HepG2 (cell line): ENCODE measurements around the gene HYAL1. TPM values are rescaled to one million over a fixed set of nuclear protein-coding genes. Genes with fewer than 3 reads are reported as not detected.
A peak's percentile ranks its signal among the peaks of the same experiment; 100 is the strongest.

Experiments used
- ELF3 ChIP-seq: IDR thresholded peaks from 2 replicates; pipeline ENCODE4 v1.6.1; 2016; ENCODE audit warnings: missing genetic modification reagents, missing compliant biosample characterization
- ELF4 ChIP-seq: sonication (generic); formaldehyde crosslinking; IDR thresholded peaks from 2 replicates; pipeline ENCODE4 v1.5.0; 2020; ENCODE audit warnings: missing genetic modification reagents, mild to moderate bottlenecking, moderate library complexity, borderline replicate concordance
- ELK4 ChIP-seq: sonication (generic); formaldehyde crosslinking; IDR thresholded peaks from 2 replicates; pipeline ENCODE4 v1.9.0; 2021; ENCODE audit warnings: missing genetic modification reagents, borderline replicate concordance
- HHEX ChIP-seq: IDR thresholded peaks from 2 replicates; pipeline ENCODE4 v1.6.1; 2016; ENCODE audit warnings: control low read depth
- MXD4 ChIP-seq: IDR thresholded peaks from 2 replicates; pipeline ENCODE4 v1.6.1; 2016; ENCODE audit warnings: mild to moderate bottlenecking, missing biosample characterization, missing genetic modification reagents
- NFATC3 ChIP-seq: sonication (generic); formaldehyde crosslinking; IDR thresholded peaks from 2 replicates; pipeline ENCODE4 v1.5.1; 2020; ENCODE audit warnings: mild to moderate bottlenecking, missing genetic modification reagents
- RXRB ChIP-seq: IDR thresholded peaks from 2 replicates; pipeline ENCODE4 v1.6.1; 2016; ENCODE audit warnings: borderline replicate concordance, missing genetic modification reagents, missing compliant biosample characterization
- SAP130 ChIP-seq: IDR thresholded peaks from 2 replicates; pipeline ENCODE4 v1.6.1; 2016; ENCODE audit warnings: low read depth
- SMAD9 ChIP-seq: sonication (generic); formaldehyde crosslinking; IDR thresholded peaks from 2 replicates; pipeline ENCODE4 v1.5.1; 2020; ENCODE audit warnings: mild to moderate bottlenecking, missing genetic modification reagents
- ZBTB7B ChIP-seq: sonication (generic); formaldehyde crosslinking; IDR thresholded peaks from 2 replicates; pipeline ENCODE4 v1.4.0; 2020; ENCODE audit warnings: missing genetic modification reagents
- ZFP91 ChIP-seq: sonication (generic); formaldehyde crosslinking; IDR thresholded peaks from 2 replicates; pipeline ENCODE4 v1.9.0; 2022; ENCODE audit warnings: missing genetic modification reagents, mild to moderate bottlenecking, borderline replicate concordance
- ZNF20 ChIP-seq: sonication (generic); formaldehyde crosslinking; IDR thresholded peaks from 2 replicates; pipeline ENCODE4 v1.4.0; 2020; ENCODE audit warnings: mild to moderate bottlenecking, moderate library complexity, missing genetic modification reagents
- ZNF281 ChIP-seq: sonication (generic); formaldehyde crosslinking; IDR thresholded peaks from 2 replicates; pipeline ENCODE4 v1.4.0; 2020; ENCODE audit warnings: missing genetic modification reagents, borderline replicate concordance
- ZNF567 ChIP-seq: sonication (generic); formaldehyde crosslinking; IDR thresholded peaks from 2 replicates; pipeline ENCODE4 v1.8.1; 2023; ENCODE audit warnings: mild to moderate bottlenecking, missing genetic modification reagents, borderline replicate concordance
- ZNF766 ChIP-seq: sonication (generic); formaldehyde crosslinking; IDR thresholded peaks from 2 replicates; pipeline ENCODE4 v1.5.0; 2020; ENCODE audit warnings: missing genetic modification reagents, borderline replicate concordance
- ZNF784 ChIP-seq: sonication (generic); formaldehyde crosslinking; IDR thresholded peaks from 2 replicates; pipeline ENCODE4 v1.5.1; 2020; ENCODE audit warnings: missing genetic modification reagents, mild to moderate bottlenecking, borderline replicate concordance
- ZNF790 ChIP-seq: sonication (generic); formaldehyde crosslinking; IDR thresholded peaks from 2 replicates; pipeline ENCODE4 v1.8.0; 2022; ENCODE audit warnings: missing genetic modification reagents, mild to moderate bottlenecking, borderline replicate concordance
- polyA plus RNA-seq, 8 experiments: library from polyadenylated mRNA; depleted of rRNA in 3 of 8; stranded (reverse) in 7 of 8; unstranded in 1 of 8; fragments of >200 nt; fragmentation: Illumina TruSeq in 4 of 8; extraction: Trizol in 4 of 8; gene quantifications; 2 replicates each; pipeline versions ENCODE4 v1.2.1 to v1.2.3, GENCODE V29; 2011 to 2016; ENCODE audit warnings: low read depth in 4 of 8, missing spikeins in 1 of 8, mixed read lengths in 1 of 8; ENCODE audit not compliant: insufficient read depth in 1 of 8
- total RNA-seq, 5 experiments: library from RNA; depleted of rRNA; stranded (reverse); fragments of >200 nt; fragmentation: Illumina TruSeq; extraction: Trizol; gene quantifications; 2 replicates each; pipeline ENCODE4 v1.2.3, GENCODE V29; 2016; ENCODE audit warnings: low read depth in 1 of 5
- TF ChIP-seq, protein P1 (sequence below): sonication (generic); formaldehyde crosslinking; IDR thresholded peaks from 2 replicates; pipeline ENCODE4 v1.4.0; 2020; ENCODE audit warnings: missing genetic modification reagents, borderline replicate concordance

The HYAL1 gene
- total and polyA plus RNA-seq, 2 of the 13 experiments (the other 11 are each of a cell fraction or from before 2014, with no cell fraction given) = 76.5 to 193 TPM

- TF ChIP-seq ZNF281 (CRISPR knock-in tag) = no peak
- TF ChIP-seq ELF3 = peak; percentile 8; the same call in 1 of the 2 replicates
- peak; percentile 56; the same call in 1 of the 2 replicates for TF ChIP-seq RXRB (CRISPR knock-in tag)
- TF ChIP-seq MXD4 (CRISPR knock-in tag) = peak; percentile 84
- TF ChIP-seq ZFP91 (CRISPR knock-in tag) = peak; percentile 89
- peak; percentile 87; the same call in 1 of the 2 replicates for TF ChIP-seq ZNF790
- no peak for TF ChIP-seq ZNF766
- TF ChIP-seq SMAD9 (CRISPR knock-in tag) = no peak
- no peak for TF ChIP-seq ELF4
- TF ChIP-seq HHEX = no peak
- TF ChIP-seq ZBTB7B (CRISPR knock-in tag) = peak; percentile 47; the same call in 1 of the 2 replicates
- peak; percentile 84; the same call in 1 of the 2 replicates for TF ChIP-seq ZNF784
- peak; percentile 91 for TF ChIP-seq SAP130 (CRISPR knock-in tag)
- TF ChIP-seq ZNF567 (CRISPR knock-in tag) = no peak
- TF ChIP-seq ZNF20 (CRISPR knock-in tag) = no peak
- TF ChIP-seq, protein P1, sequence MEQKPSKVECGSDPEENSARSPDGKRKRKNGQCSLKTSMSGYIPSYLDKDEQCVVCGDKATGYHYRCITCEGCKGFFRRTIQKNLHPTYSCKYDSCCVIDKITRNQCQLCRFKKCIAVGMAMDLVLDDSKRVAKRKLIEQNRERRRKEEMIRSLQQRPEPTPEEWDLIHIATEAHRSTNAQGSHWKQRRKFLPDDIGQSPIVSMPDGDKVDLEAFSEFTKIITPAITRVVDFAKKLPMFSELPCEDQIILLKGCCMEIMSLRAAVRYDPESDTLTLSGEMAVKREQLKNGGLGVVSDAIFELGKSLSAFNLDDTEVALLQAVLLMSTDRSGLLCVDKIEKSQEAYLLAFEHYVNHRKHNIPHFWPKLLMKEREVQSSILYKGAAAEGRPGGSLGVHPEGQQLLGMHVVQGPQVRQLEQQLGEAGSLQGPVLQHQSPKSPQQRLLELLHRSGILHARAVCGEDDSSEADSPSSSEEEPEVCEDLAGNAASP (CRISPR knock-in tag) = 0 out of 2 replicates have a peak, but pooled peaks have one; percentile 25
- no peak for TF ChIP-seq NFATC3
- no peak; the same call in 1 of the 2 replicates for TF ChIP-seq ELK4 (CRISPR knock-in tag)
These were observed 11.0 kb downstream of the HYAL1 start, which contains the start of gene IFRD2 (continued) for GRCh38 chr3:50292159-50293078.
